ENCODE measurements around the gene PLCB1.
"Not testable (repeated sequence)": the region's sequence is repeated elsewhere in the genome, so short reads cannot be mapped to it uniquely, and the experiment has no call there.

Gene PLCB1

DNA sequence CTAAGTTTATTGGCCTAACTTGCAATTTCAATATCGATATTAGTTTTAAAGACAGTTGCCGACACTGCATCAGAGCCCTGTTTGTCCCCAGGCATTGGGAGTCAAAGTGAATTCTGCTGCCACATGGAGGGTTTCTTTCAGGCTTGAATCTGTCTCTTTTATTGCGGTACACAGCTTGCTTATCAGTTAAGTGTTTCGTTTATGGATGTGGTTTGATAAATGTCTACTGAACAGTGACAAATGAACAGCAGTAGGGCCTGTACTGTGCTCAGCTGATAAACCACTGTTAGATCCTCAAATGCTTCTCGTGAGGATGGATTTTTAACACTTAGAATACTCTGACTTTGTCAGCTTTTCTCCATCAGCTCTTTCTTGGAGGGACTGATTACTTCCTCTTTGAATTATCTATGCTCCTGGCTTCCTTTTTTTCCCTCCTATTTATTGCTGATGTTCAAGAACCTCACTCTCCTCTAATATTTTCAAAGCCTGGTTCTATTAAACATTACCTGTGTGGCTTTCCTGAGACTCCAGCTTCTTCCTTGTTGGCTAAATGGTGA lies 240.8 kb downstream of the PLCB1 start:
- Mint-ChIP-seq H3K36me3 (ENCODE audit: low read depth) (no peaks in the 10 kb centered on the region), H3K4me1 (peaks cover 7% of the 10 kb centered on the region), H3K9me3 (no peaks in the 10 kb centered on the region), H3K4me3 (no peak overlapping the region), H3K27ac (no peak overlapping the region), H3K27me3 (ENCODE audit: low read depth, poor library complexity) (no peaks in the 10 kb centered on the region)
- DNase-seq, result no peak
- TF ChIP-seq, protein P1, sequence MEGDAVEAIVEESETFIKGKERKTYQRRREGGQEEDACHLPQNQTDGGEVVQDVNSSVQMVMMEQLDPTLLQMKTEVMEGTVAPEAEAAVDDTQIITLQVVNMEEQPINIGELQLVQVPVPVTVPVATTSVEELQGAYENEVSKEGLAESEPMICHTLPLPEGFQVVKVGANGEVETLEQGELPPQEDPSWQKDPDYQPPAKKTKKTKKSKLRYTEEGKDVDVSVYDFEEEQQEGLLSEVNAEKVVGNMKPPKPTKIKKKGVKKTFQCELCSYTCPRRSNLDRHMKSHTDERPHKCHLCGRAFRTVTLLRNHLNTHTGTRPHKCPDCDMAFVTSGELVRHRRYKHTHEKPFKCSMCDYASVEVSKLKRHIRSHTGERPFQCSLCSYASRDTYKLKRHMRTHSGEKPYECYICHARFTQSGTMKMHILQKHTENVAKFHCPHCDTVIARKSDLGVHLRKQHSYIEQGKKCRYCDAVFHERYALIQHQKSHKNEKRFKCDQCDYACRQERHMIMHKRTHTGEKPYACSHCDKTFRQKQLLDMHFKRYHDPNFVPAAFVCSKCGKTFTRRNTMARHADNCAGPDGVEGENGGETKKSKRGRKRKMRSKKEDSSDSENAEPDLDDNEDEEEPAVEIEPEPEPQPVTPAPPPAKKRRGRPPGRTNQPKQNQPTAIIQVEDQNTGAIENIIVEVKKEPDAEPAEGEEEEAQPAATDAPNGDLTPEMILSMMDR (IDR thresholded peaks at IDR 0.05), result no peak

DNA sequence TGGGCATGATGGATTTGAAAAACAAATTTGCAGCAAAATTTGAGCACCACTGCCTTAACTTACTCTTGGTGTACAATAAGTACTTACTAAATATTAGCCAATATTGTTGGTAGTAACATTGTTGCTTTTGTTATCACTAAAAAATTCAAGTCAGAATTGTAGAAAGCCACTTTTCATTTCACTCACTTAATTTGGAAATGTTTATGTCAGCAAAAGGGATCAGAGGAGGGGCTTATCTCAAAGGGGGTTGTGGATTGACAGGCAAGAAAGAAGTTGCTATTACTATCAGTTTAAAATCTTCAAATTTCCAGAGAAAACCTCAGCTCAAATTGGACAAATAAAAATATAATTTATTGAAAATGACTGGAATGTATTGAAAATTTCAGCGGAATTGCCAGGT lies 241.5 kb downstream of the PLCB1 start:
- H3K36me3 Mint-ChIP-seq (ENCODE audit: low read depth), result no peaks in the 10 kb centered on the region
- TF ChIP-seq, protein P1 (IDR thresholded peaks at IDR 0.05), result no peak
- no peak overlapping the region for H3K27ac Mint-ChIP-seq
- H3K4me1 Mint-ChIP-seq, result peaks cover 7% of the 10 kb centered on the region
- no peak for DNase-seq
- no peak overlapping the region for H3K4me3 Mint-ChIP-seq
- H3K27me3 Mint-ChIP-seq (ENCODE audit: low read depth, poor library complexity), result no peaks in the 10 kb centered on the region
- H3K9me3 Mint-ChIP-seq, result no peaks in the 10 kb centered on the region

DNA sequence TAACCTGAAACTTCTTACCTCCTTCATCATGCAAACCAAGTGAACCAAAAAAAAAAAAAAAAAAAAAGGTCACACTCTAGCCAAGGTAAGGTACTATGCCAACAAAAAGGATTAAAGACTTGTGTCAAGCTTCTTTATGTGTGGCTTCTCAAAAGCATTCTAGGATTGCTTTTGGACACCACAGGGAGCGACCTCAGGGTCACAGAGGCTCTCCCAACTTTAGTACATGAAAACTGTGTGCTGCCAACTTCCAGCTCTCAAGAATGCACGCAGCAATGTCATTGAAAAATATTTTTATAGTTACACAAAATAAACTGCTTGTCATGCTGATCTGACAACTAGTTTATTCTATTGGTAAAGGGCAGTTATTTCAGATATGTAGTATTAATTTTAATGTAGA lies 243.8 kb downstream of the PLCB1 start:
- DNase-seq, result peak; percentile 17

DNA sequence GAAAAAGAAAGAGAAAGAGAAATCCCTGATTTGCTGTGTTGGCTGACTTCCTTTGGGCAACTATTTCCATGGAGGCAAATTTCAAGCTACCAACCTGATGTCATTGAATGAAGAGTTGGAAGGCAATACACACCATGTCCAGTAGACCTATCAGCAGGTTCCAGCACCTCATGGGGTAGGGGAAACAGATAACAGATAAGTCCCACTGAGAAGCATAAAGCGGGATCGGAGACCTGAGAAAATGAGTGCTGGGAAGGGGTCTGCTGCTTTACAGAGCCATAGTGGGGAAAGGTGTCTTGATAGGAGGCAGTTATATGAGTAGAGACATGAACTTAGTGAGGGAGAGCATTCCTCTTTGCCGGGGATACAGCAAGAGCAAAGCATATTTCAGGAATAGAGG lies 244.9 kb downstream of the PLCB1 start:
- Mint-ChIP-seq H3K27ac (no peak overlapping the region), H3K9me3 (peaks cover 11% of the 10 kb centered on the region), H3K27me3 (ENCODE audit: low read depth, poor library complexity) (no peaks in the 10 kb centered on the region), H3K4me3 (no peak overlapping the region), H3K4me1 (peaks cover 7% of the 10 kb centered on the region), H3K36me3 (ENCODE audit: low read depth) (peaks cover 6% of the 10 kb centered on the region)
- DNase-seq, result no peak
- TF ChIP-seq, protein P1 (IDR thresholded peaks at IDR 0.05), result no peak

More for the DNA sequence above, 243.8 kb downstream of the PLCB1 start:
- Mint-ChIP-seq H3K4me3 (no peak overlapping the region), H3K4me1 (peaks cover 7% of the 10 kb centered on the region), H3K27me3 (ENCODE audit: low read depth, poor library complexity) (no peaks in the 10 kb centered on the region), H3K27ac (no peak overlapping the region), H3K9me3 (peaks cover 6% of the 10 kb centered on the region), H3K36me3 (ENCODE audit: low read depth) (no peaks in the 10 kb centered on the region)
- TF ChIP-seq, protein P1 (IDR thresholded peaks at IDR 0.05), result no peak

DNA sequence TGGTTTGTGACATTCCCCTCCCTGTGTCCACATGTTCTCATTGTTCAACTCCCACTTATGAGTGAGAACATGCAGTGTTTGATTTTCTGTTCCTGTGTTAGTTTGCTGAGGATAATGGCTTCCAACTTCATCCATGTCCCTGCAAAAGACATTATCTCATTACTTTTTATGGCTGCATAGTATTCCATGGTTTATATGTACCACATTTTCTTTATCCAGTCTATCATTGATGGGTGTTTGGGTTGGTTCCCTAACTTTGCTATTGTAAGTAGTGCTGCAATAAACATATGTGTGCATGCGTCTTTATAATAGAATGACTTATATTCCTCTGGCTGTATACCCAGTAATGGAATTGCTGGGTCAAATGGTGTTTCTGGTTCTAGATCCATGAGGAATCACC lies 247.1 kb downstream of the PLCB1 start:
- H3K36me3 Mint-ChIP-seq (ENCODE audit: low read depth), result peaks cover 18% of the 10 kb centered on the region
- H3K9me3 Mint-ChIP-seq, result peaks cover 28% of the 10 kb centered on the region
- not testable (repeated sequence) for H3K27me3 Mint-ChIP-seq (ENCODE audit: low read depth, poor library complexity); DNase-seq; H3K27ac Mint-ChIP-seq; H3K4me1 Mint-ChIP-seq; H3K4me3 Mint-ChIP-seq

DNA sequence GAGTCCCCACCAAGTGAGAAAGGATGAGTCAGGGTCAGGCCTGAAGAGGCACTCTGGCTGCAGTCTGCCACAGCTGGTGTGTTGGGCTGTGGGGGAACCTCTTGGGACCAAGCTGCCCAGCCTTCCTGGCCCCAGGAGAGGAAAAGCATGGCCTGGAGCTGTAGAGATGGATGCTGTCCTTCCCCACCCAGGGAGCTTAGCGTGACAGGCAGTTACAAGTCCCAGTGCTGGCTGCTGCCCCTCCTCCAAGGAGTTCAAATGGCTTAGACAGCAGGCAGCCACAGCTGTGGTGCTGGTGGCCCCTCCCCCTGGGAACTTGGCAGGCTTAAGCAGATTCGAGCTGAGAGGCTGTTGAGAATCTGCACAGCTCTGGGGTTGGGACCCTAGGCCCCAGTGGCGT lies 253.2 kb downstream of the PLCB1 start:
- peaks cover 19% of the 10 kb centered on the region for H3K36me3 Mint-ChIP-seq (ENCODE audit: low read depth)

More for the DNA sequence above, 253.2 kb downstream of the PLCB1 start:
- DNase-seq, result no peak
- Mint-ChIP-seq H3K4me1 (peaks cover 20% of the 10 kb centered on the region), H3K9me3 (peaks cover 22% of the 10 kb centered on the region), H3K4me3 (no peak overlapping the region), H3K27me3 (ENCODE audit: low read depth, poor library complexity) (no peaks in the 10 kb centered on the region), H3K27ac (no peak overlapping the region)
- TF ChIP-seq, protein P1 (IDR thresholded peaks at IDR 0.05), result no peak
